ENCODE measurements around the gene S100A2. TPM values are rescaled to one million over a fixed set of nuclear protein-coding genes. Genes with fewer than 3 reads are reported as not detected.

Gene S100A2
- total RNA-seq, 4 donors from 2014 or later = 1.3 to 2.2 TPM; not detected in 2

GRCh38 chr1:153515504-153516394 lies 49.9 kb downstream of the S100A2 start:
- TF ChIP-seq CTCF (IDR thresholded peaks at IDR 0.05; ENCODE audit: low read depth) = no peak

- TF ChIP-seq CTCF (IDR thresholded peaks at IDR 0.05; ENCODE audit: low read depth) = no peak
Observed at GRCh38 chr1:153513666-153514065, 52.0 kb downstream of the S100A2 start.

GRCh38 chr1:153513023-153513422 lies 52.6 kb downstream of the S100A2 start:
- TF ChIP-seq CTCF (IDR thresholded peaks at IDR 0.05; ENCODE audit: low read depth) = no peak

Other genes with a start within 250 kb of the S100A2 start
- gene PGLYRP4, start 217.0 kb downstream of the S100A2 start, total RNA-seq = not detected
- 100 to 1,000 TPM; 139 to 382 (median 280) TPM for gene S100A9, start 208.0 kb downstream of the S100A2 start, total RNA-seq
- 1 to 10 TPM in 2 of 4 donors, not detected in 2; 4.0 to 6.8 TPM for gene S100A12, start 190.2 kb downstream of the S100A2 start, total RNA-seq
- 100 to 1,000 TPM in 1 of 4 donors, 10 to 100 TPM in 3; 13.6 to 129 (median 20.6) TPM for gene S100A8, start 174.8 kb downstream of the S100A2 start, total RNA-seq
- not detected for gene S100A7A, start 149.3 kb downstream of the S100A2 start, total RNA-seq
- gene S100A7, start 105.2 kb downstream of the S100A2 start, total RNA-seq = not detected
- gene S100A6, start 29.9 kb downstream of the S100A2 start, total RNA-seq = 1,000 to 10,000 TPM in 2 of 4 donors, 100 to 1,000 TPM in 2; 538 to 1,309 (median 968) TPM
- gene S100A5, start 24.9 kb downstream of the S100A2 start, total RNA-seq = not detected
- gene S100A4, start 20.0 kb downstream of the S100A2 start, total RNA-seq = 1,000 to 10,000 TPM in 3 of 4 donors, 100 to 1,000 TPM in 1; 497 to 1,679 (median 1,241) TPM
- gene S100A3, start 16.6 kb downstream of the S100A2 start, total RNA-seq = 1 to 10 TPM; 2.6 to 8.3 (median 3.1) TPM
- gene S100A16, start 47.3 kb upstream of the S100A2 start, total RNA-seq = 10 to 100 TPM; 46.2 to 84.5 (median 66.6) TPM
- gene S100A14, start 50.5 kb upstream of the S100A2 start, total RNA-seq = under 1 TPM in 1 of 4 donors, not detected in 3; 0.65 TPM
- 100 to 1,000 TPM; 142 to 282 (median 278) TPM for gene S100A13, start 61.7 kb upstream of the S100A2 start, total RNA-seq
- 100 to 1,000 TPM in 1 of 4 donors, 10 to 100 TPM in 1, 1 to 10 TPM in 1, under 1 TPM in 1; 0.66 to 132 (median 17.2) TPM for gene S100A1, start 62.6 kb upstream of the S100A2 start, total RNA-seq
- 10 to 100 TPM; 39.1 to 64.1 (median 45.7) TPM for gene CHTOP, start 68.2 kb upstream of the S100A2 start, total RNA-seq
- gene SNAPIN, start 92.9 kb upstream of the S100A2 start, total RNA-seq = 10 to 100 TPM; 53.7 to 80.1 (median 65.9) TPM
- gene ILF2, start 105.1 kb upstream of the S100A2 start, total RNA-seq = 100 to 1,000 TPM in 1 of 4 donors, 10 to 100 TPM in 3; 59.3 to 125 (median 78.5) TPM
- gene NPR1, start 112.8 kb upstream of the S100A2 start, total RNA-seq = 100 to 1,000 TPM in 2 of 4 donors, 10 to 100 TPM in 2; 49.1 to 220 (median 88.8) TPM
- 10 to 100 TPM; 39.1 to 53.9 (median 47.1) TPM for gene INTS3, start 162.2 kb upstream of the S100A2 start, total RNA-seq
- 100 to 1,000 TPM in 1 of 4 donors, 10 to 100 TPM in 3; 20.4 to 104 (median 46.0) TPM for gene SLC27A3, start 209.6 kb upstream of the S100A2 start, total RNA-seq